Smooth muscle cell of the brain vasculature (primary cell): ENCODE results near the gene MSH3.
"Not testable (repeated sequence)": the region's sequence is repeated elsewhere in the genome, so short reads cannot be mapped to it uniquely, and the experiment has no call there.

Experiments
- DNase-seq: peaks from one replicate; pipeline ENCODE4 v3.0.0-alpha.2; 2012; ENCODE audit warnings: low read depth, low spot score

MSH3 gene

GRCh38 chr5:80796846-80797245, 142.4 kb downstream of the MSH3 start:
- DNase-seq, result no peak

GRCh38 chr5:80797428-80798024, 143.1 kb downstream of the MSH3 start:
- DNase-seq, result no peak

- no peak for DNase-seq
Measured at GRCh38 chr5:80798166-80798565, 143.7 kb downstream of the MSH3 start.

- no peak for DNase-seq
Measured at GRCh38 chr5:80798633-80799032, 144.2 kb downstream of the MSH3 start.

- DNase-seq, result no peak
Measured at GRCh38 chr5:80799041-80799440, 144.6 kb downstream of the MSH3 start.

GRCh38 chr5:80799573-80799972, 145.1 kb downstream of the MSH3 start:
- no peak for DNase-seq

GRCh38 chr5:80804332-80804731, 149.9 kb downstream of the MSH3 start:
- no peak for DNase-seq

- no peak for DNase-seq
Measured at GRCh38 chr5:80805038-80805437, 150.6 kb downstream of the MSH3 start.

- no peak for DNase-seq
Measured at GRCh38 chr5:80806929-80807328, 152.5 kb downstream of the MSH3 start.

- no peak for DNase-seq
Measured at GRCh38 chr5:80809451-80809850, 155.0 kb downstream of the MSH3 start.

GRCh38 chr5:80810425-80810824, 156.0 kb downstream of the MSH3 start:
- no peak for DNase-seq

GRCh38 chr5:80816590-80816989, 162.1 kb downstream of the MSH3 start:
- DNase-seq, result no peak

GRCh38 chr5:80820685-80821084, 166.2 kb downstream of the MSH3 start:
- DNase-seq, result no peak

GRCh38 chr5:80822640-80823039, 168.2 kb downstream of the MSH3 start:
- no peak for DNase-seq

- DNase-seq, result not testable (repeated sequence)
Measured at GRCh38 chr5:80824159-80824558, 169.7 kb downstream of the MSH3 start.

- no peak for DNase-seq
Measured at GRCh38 chr5:80825786-80826460, 171.5 kb downstream of the MSH3 start.

GRCh38 chr5:80834710-80835109, 180.3 kb downstream of the MSH3 start:
- DNase-seq, result no peak

GRCh38 chr5:80835128-80835527, 180.7 kb downstream of the MSH3 start:
- DNase-seq, result no peak

- no peak for DNase-seq
Measured at GRCh38 chr5:80837679-80838078, 183.2 kb downstream of the MSH3 start.

GRCh38 chr5:80841026-80841797, 186.8 kb downstream of the MSH3 start:
- not testable (repeated sequence) for DNase-seq

GRCh38 chr5:80846422-80846821, 192.0 kb downstream of the MSH3 start:
- not testable (repeated sequence) for DNase-seq

GRCh38 chr5:80850168-80850567, 195.7 kb downstream of the MSH3 start:
- not testable (repeated sequence) for DNase-seq
